Testis (tissue), 2 donors: ENCODE data around the gene OSBPL3.

ENCODE experiments used
- CTCF ChIP-seq, 3 experiments: fragments of 450-650 bp in 2 of 3; fragments of 200-600 bp in 1 of 3; sonication (generic) in 1 of 3; IDR thresholded peaks; one replicate each; pipeline ENCODE4 v1.5.1; 2016 to 2019; ENCODE audit warnings: antibody characterized with exemption in 3 of 3, mild to moderate bottlenecking in 2 of 3, moderate library complexity in 1 of 3
- POLR2A ChIP-seq: fragments of 450-650 bp; IDR thresholded peaks from one replicate; pipeline ENCODE4 v1.6.1; 2017; ENCODE audit warnings: antibody characterized with exemption, mild to moderate bottlenecking, moderate library complexity

GRCh38 chr7:24750441-24751055 is 229.4 kb downstream of the OSBPL3 start:
- no peak for TF ChIP-seq CTCF (IDR thresholded peaks at IDR 0.05)
- TF ChIP-seq POLR2A: no peak
